Measurements from ENCODE around the gene NKIRAS1.

DNA sequence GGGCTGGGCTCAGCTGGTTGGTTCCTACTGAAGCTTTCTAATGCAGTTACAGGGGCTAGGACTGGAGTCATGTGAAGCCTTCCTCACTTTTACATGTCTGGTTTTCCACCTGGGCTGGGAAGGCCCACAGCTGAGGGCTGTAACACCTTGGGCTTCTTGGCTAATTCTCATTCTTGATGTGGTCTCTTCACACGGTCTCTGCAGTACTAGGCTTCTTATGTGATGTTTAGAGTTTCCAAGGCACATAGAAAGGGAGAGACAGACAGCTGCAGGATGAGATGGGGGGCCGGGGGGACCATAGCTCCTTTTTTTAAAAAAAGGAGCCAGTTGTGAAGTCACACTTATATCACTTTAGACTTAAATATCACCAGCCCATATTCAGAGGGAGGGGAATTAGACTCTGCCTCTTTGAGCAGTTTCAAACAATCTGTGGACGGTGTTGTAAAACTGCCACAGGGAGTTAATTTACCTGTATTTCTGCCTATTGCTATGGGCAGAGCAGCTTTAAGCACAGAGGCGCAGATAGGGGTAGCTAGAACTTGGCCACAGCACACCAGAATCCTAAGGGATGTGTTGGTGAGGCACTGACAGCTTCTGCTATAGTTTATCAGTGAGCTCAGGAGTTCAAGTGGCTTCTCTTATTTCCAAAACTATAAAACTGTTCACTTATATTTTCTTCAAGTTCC, 46.7 kb downstream of the NKIRAS1 start:
- TF ChIP-seq, protein P1, sequence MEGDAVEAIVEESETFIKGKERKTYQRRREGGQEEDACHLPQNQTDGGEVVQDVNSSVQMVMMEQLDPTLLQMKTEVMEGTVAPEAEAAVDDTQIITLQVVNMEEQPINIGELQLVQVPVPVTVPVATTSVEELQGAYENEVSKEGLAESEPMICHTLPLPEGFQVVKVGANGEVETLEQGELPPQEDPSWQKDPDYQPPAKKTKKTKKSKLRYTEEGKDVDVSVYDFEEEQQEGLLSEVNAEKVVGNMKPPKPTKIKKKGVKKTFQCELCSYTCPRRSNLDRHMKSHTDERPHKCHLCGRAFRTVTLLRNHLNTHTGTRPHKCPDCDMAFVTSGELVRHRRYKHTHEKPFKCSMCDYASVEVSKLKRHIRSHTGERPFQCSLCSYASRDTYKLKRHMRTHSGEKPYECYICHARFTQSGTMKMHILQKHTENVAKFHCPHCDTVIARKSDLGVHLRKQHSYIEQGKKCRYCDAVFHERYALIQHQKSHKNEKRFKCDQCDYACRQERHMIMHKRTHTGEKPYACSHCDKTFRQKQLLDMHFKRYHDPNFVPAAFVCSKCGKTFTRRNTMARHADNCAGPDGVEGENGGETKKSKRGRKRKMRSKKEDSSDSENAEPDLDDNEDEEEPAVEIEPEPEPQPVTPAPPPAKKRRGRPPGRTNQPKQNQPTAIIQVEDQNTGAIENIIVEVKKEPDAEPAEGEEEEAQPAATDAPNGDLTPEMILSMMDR (IDR thresholded peaks at IDR 0.05) = no peak
- TF ChIP-seq POLR2A (IDR thresholded peaks at IDR 0.05) = no peak

All from transverse colon (tissue), 3 donors.